Measurements from ENCODE around the gene STT3A. TPM values are rescaled to one million over a fixed set of nuclear protein-coding genes. Genes with fewer than 3 reads are reported as not detected.

The STT3A gene
- 157 and 166 TPM in 2 replicates for total RNA-seq (ENCODE audit: low replicate concordance)
- long read RNA-seq, full-length matches to known transcripts: 135 of 278 reads
- long read RNA-seq, partial matches to known transcripts: 132 of 278 reads
- long read RNA-seq, other reads (novel, unspliced or antisense): 11 of 278 reads

GRCh38 chr11:125592305-125593113 lies at the start of gene STT3A:
Gene STT3A (plus strand): TSS chr11:125592852. CDS start chr11:125595916, 3,064 bp downstream.
- peak within 1 kb of the TSS; percentile 98 for H3K4me3 Mint-ChIP-seq
- H3K27me3 Mint-ChIP-seq: no peaks in the 10 kb centered on the region
- peak within 1 kb of the TSS; percentile 99 for H3K27ac Mint-ChIP-seq
- DNase-seq (ENCODE audit: extremely low spot score, unreplicated experiment): peak; percentile 97
- no peaks in the 10 kb centered on the region for H3K9me3 Mint-ChIP-seq
- peaks cover 15% of the 10 kb centered on the region for H3K4me1 Mint-ChIP-seq (ENCODE audit: unreplicated experiment)
- no peak for TF ChIP-seq CTCF (conservative IDR thresholded peaks at IDR 0.05)
- H3K36me3 Mint-ChIP-seq: peaks cover 7% of the 10 kb centered on the region

- no peak for TF ChIP-seq CTCF (conservative IDR thresholded peaks at IDR 0.05)
- DNase-seq (ENCODE audit: extremely low spot score, unreplicated experiment): no peak
- no peak overlapping the region for H3K4me3 Mint-ChIP-seq
- H3K9me3 Mint-ChIP-seq: peaks cover 5% of the 10 kb centered on the region
- no peaks in the 10 kb centered on the region for H3K4me1 Mint-ChIP-seq (ENCODE audit: unreplicated experiment)
- H3K36me3 Mint-ChIP-seq: no peaks in the 10 kb centered on the region
- no peaks in the 10 kb centered on the region for H3K27me3 Mint-ChIP-seq
- H3K27ac Mint-ChIP-seq: no peak overlapping the region
Observed at GRCh38 chr11:125550780-125551179, 41.9 kb upstream of the STT3A start.

- H3K36me3 Mint-ChIP-seq: no peaks in the 10 kb centered on the region
- DNase-seq (ENCODE audit: extremely low spot score, unreplicated experiment): no peak
- no peak overlapping the region for H3K27ac Mint-ChIP-seq
- no peaks in the 10 kb centered on the region for H3K4me1 Mint-ChIP-seq (ENCODE audit: unreplicated experiment)
- peaks cover 5% of the 10 kb centered on the region for H3K9me3 Mint-ChIP-seq
- no peak overlapping the region for H3K4me3 Mint-ChIP-seq
- no peaks in the 10 kb centered on the region for H3K27me3 Mint-ChIP-seq
- no peak for TF ChIP-seq CTCF (conservative IDR thresholded peaks at IDR 0.05)
Observed at GRCh38 chr11:125551835-125552342, 40.8 kb upstream of the STT3A start.

GRCh38 chr11:125552927-125553326 lies 39.7 kb upstream of the STT3A start:
- H3K27me3 Mint-ChIP-seq: no peaks in the 10 kb centered on the region
- H3K9me3 Mint-ChIP-seq: peaks cover 5% of the 10 kb centered on the region
- no peaks in the 10 kb centered on the region for H3K36me3 Mint-ChIP-seq

GRCh38 chr11:125553357-125553756 lies 39.3 kb upstream of the STT3A start:
- no peaks in the 10 kb centered on the region for H3K36me3 Mint-ChIP-seq
- H3K27ac Mint-ChIP-seq: no peak overlapping the region
- no peaks in the 10 kb centered on the region for H3K4me1 Mint-ChIP-seq (ENCODE audit: unreplicated experiment)
- H3K27me3 Mint-ChIP-seq: no peaks in the 10 kb centered on the region
- DNase-seq (ENCODE audit: extremely low spot score, unreplicated experiment): no peak
- TF ChIP-seq CTCF (conservative IDR thresholded peaks at IDR 0.05): no peak
- H3K4me3 Mint-ChIP-seq: no peak overlapping the region
- H3K9me3 Mint-ChIP-seq: peaks cover 5% of the 10 kb centered on the region

More at GRCh38 chr11:125552927-125553326, 39.7 kb upstream of the STT3A start:
- DNase-seq (ENCODE audit: extremely low spot score, unreplicated experiment): no peak
- TF ChIP-seq CTCF (conservative IDR thresholded peaks at IDR 0.05): no peak
- H3K4me3 Mint-ChIP-seq: no peak overlapping the region
- no peak overlapping the region for H3K27ac Mint-ChIP-seq
- no peaks in the 10 kb centered on the region for H3K4me1 Mint-ChIP-seq (ENCODE audit: unreplicated experiment)

Measured in type B pancreatic cell (in vitro differentiated cells).